OCI-LY7 (cell line): Measurements from ENCODE around the gene TMEM126A.

ENCODE experiments used
- CTCF ChIP-seq: fragments of 200-600 bp; sonication (generic); conservative IDR thresholded peaks from 2 replicates; pipeline ENCODE4 v1.5.1; 2014; ENCODE audit warnings: mild to moderate bottlenecking, antibody characterized with exemption, low read length, moderate library complexity, mixed read lengths
- EZH2phosphoT487 ChIP-seq: fragments of 200-600 bp; sonication (generic); IDR thresholded peaks from 2 replicates; pipeline ENCODE4 v1.6.1; 2018; ENCODE audit warnings: low read depth, borderline replicate concordance, mild to moderate bottlenecking, mixed run types, antibody characterized with exemption, low read length, moderate library complexity, mixed read lengths

- no peak for TF ChIP-seq CTCF
- TF ChIP-seq EZH2phosphoT487: no peak
Observed at GRCh38 chr11:85682330-85683305, 34.9 kb downstream of the TMEM126A start.
